Brain microvascular endothelial cell (primary cell): ENCODE measurements around the gene ZNF813.
"Not testable (repeated sequence)": the region's sequence is repeated elsewhere in the genome, so short reads cannot be mapped to it uniquely, and the experiment has no call there.

Experiments
- DNase-seq: peaks from one replicate; pipeline ENCODE4 v3.0.0-alpha.2; 2020
- H3K27ac ChIP-seq: fragments of 250-450 bp; sonication (Bioruptor Pico); 2 replicates; pipeline ENCODE4 v1.5.1; 2020; ENCODE audit warnings: mild to moderate bottlenecking, moderate library complexity
- H3K27me3 ChIP-seq: fragments of 250-450 bp; sonication (Bioruptor Pico); replicated peaks from 2 replicates; pipeline ENCODE4 v1.5.1; 2020; ENCODE audit warnings: mild to moderate bottlenecking
- H3K36me3 ChIP-seq: fragments of 250-450 bp; sonication (Bioruptor Pico); replicated peaks from 2 replicates; pipeline ENCODE4 v1.5.1; 2020; ENCODE audit warnings: mild to moderate bottlenecking
- H3K4me3 ChIP-seq: 2 replicates; pipeline ENCODE4 v1.5.1; 2011; ENCODE audit warnings: low read depth, mild to moderate bottlenecking, control low read depth, low read length, moderate library complexity
- CTCF ChIP-seq: IDR thresholded peaks from 2 replicates; pipeline ENCODE4 v1.5.1; 2011; ENCODE audit warnings: low read depth, mild to moderate bottlenecking, moderate library complexity, low read length, control low read depth, inconsistent platforms; ENCODE audit errors: missing control alignments
- in situ Hi-C: cut with HindIII; loops from 2 replicates; pipeline ENCODE4 v1.10.0; 2017; ENCODE audit warnings: low sequenced_read_pairs, low pct_ligation_motif_present

Gene ZNF813

GRCh38 chr19:53485046-53486004, 17.8 kb downstream of the ZNF813 start:
- Histone ChIP-seq H3K27me3 (no peaks in the 10 kb centered on the region), H3K4me3 (no peak overlapping the region), H3K36me3 (no peaks in the 10 kb centered on the region), H3K27ac (no peak overlapping the region)
- in situ Hi-C loops, result no loop called here
- TF ChIP-seq CTCF, result no peak
- DNase-seq, result no peak

- no peak for DNase-seq
- in situ Hi-C loops, result no loop called here
- H3K27me3 ChIP-seq, result no peaks in the 10 kb centered on the region
- no peak overlapping the region for H3K4me3 ChIP-seq
- H3K36me3 ChIP-seq, result peaks cover 2% of the 10 kb centered on the region
- TF ChIP-seq CTCF, result no peak
- no peak overlapping the region for H3K27ac ChIP-seq
Observed at GRCh38 chr19:53492153-53492552, 24.6 kb downstream of the ZNF813 start.

- H3K27me3 ChIP-seq, in situ Hi-C loops, H3K27ac ChIP-seq, H3K36me3 ChIP-seq, H3K4me3 ChIP-seq, DNase-seq: not testable (repeated sequence)
Observed at GRCh38 chr19:53497311-53498023, 29.9 kb downstream of the ZNF813 start.

GRCh38 chr19:53498024-53498395, 30.5 kb downstream of the ZNF813 start:
- H3K36me3 ChIP-seq, H3K27ac ChIP-seq, H3K4me3 ChIP-seq, in situ Hi-C loops, H3K27me3 ChIP-seq, DNase-seq: not testable (repeated sequence)

- H3K27ac ChIP-seq, DNase-seq, H3K36me3 ChIP-seq, in situ Hi-C loops, H3K4me3 ChIP-seq, H3K27me3 ChIP-seq: not testable (repeated sequence)
Observed at GRCh38 chr19:53503151-53503550, 35.6 kb downstream of the ZNF813 start.

- H3K36me3 ChIP-seq, DNase-seq, H3K27ac ChIP-seq, H3K4me3 ChIP-seq, in situ Hi-C loops, H3K27me3 ChIP-seq: not testable (repeated sequence)
Observed at GRCh38 chr19:53503671-53504364, 36.3 kb downstream of the ZNF813 start.

- DNase-seq, H3K27ac ChIP-seq, H3K4me3 ChIP-seq, H3K36me3 ChIP-seq, in situ Hi-C loops, H3K27me3 ChIP-seq: not testable (repeated sequence)
Observed at GRCh38 chr19:53504365-53504703, 36.8 kb downstream of the ZNF813 start.

- Histone ChIP-seq H3K27me3 (no peaks in the 10 kb centered on the region), H3K27ac (no peak overlapping the region), H3K4me3 (no peak overlapping the region), H3K36me3 (no peaks in the 10 kb centered on the region)
- no peak for DNase-seq
- in situ Hi-C loops, result no loop called here
- TF ChIP-seq CTCF, result no peak
Observed at GRCh38 chr19:53504885-53505284, 37.4 kb downstream of the ZNF813 start.
